ENCODE measurements around the gene PRSS35.
"Not testable (repeated sequence)": the region's sequence is repeated elsewhere in the genome, so short reads cannot be mapped to it uniquely, and the experiment has no call there.

The PRSS35 gene

DNA sequence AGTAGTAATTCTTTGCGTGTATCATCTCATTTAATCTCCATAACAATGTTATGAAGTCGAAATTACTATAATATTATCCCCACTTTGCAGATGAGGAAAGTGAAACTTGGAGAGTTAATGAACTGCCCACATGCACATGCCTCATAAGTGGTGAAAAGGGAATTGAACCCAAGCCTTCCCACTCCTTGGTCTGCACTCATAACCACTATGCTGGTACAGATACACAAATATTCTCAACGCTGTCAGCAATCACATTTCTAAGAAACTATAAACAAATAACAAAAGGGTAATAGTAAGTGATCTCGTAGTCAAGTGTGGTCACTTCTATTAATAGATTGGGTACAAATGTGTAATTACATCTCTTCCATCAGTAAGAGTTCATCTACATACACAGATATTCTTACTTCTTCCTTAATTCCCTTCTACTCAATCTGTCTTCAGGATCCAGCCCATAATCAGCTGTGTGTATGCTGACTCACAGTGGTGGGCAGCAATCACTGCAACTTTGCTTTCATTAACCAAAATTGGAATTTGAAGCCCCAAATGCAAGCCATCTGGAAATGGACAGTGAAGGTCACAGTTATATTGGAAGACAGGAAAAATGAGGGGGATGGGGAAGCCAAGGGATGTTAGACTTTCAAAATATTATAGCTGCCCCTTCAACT, 6.6 kb downstream of the PRSS35 start:
- no peak for DNase-seq

DNA sequence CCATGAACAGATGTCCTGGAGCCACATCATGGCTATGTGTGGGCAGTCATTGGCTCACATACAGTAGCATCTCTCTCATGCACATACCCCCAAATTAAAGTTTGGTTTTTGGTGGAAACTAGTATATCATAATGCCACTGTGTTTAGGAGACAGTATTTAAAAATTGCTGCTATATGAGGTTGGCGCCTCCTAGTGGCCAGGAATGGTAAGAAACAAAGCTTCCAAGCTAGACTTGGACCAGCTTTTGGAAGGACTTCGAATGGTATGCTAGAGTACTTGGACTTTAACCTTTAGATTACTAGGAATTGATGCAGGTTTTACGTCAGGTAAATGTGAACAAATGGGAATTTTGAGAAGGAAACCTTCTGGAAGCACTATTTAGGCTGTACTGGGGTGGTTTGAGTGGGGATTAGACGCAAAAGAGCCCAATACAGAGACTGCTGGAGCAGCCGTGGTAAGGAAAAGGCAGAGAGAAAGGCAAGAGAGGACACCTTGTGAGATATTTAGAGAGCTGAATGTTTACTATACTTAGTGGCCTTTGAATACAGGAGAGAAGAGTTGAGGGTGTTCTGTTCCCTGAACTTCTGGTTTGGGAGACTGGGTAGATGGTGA, 23.8 kb downstream of the PRSS35 start:
- peak; percentile 8 for DNase-seq

DNA sequence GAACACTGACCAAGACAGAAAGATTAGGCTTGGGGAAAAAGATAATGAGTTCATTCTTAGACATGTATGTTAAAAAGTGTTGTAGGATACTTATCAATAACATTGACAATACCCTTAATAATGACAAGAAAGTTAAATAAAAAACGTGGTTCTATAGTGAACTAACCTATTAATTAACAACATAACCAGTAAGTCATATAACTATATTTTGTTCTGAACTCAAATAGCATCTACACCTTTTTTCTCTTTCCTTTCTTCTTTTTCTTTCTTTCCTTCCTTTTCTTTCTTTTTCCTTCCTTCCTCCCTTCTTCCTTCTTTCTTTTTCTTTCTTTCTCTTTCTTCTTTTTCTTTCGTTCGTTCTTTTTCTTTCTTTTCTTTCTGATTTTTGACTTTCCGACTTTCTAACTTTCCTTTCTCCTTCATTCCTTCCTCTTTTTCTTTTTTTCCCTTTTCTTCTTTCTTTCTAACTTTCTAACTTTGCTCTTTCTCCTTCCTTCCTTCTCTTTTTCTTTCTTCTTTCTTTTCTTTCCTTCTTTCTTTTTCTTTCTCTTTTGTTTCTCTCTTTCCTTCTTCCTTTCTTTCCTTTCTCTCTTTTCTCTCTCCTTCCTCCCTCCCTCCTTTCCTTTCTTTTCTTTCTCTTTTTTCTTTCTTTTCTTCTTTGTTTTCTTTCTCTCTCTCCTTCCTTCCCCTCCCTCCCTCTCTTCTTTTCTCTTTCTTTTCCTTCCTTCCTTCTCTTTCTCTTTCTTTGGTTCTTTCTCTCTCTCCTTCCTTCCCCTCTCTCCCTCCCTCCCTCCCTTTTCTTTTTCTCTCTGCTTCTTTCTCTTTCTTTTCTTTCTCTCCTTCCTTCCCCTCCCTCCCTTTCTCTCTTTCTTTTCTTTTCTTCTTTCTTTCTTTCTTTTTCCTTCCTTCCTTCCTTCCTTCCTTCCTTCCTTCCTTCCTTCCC, 24.6 kb downstream of the PRSS35 start:
- DNase-seq, result no peak

DNA sequence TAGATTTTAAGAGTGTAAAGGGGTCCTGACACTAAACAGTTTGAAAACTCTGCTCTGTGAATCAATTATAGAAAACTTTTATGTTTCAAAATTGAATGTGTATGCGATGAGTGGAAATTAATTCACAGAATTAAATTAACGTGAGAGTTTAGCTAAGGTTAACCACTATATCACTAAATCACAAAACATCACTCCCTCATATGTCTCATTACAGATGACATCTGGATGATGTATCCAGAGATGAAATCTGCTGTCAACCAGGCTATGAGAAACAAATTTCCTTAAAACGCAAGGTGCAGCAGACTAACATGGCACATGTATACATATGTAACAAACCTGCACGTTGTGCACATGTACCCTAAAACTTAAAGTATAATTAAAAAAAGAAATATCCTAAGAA, 27.3 kb downstream of the PRSS35 start:
- DNase-seq, result no peak

- DNase-seq, result no peak
Measured at GRCh38 chr6:83546636-83547035, 34.3 kb downstream of the PRSS35 start.

DNA sequence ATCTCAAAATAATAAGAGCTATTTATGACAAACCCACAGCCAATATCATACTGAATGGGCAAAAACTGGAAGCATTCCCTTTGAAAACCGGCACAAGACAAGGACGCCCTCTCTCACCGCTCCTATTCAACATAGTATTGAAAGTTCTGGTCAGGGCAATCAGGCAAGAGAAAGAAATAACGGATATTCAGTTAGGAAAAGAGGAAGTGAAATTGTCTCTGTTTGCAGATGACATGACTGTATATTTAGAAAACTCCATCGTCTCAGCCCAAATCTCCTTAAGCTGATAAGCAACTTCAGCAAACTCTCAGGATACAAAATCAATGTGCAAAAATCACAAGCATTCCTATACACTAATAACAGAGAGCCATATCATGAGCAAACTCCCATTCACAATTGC, 38.1 kb downstream of the PRSS35 start:
- not testable (repeated sequence) for DNase-seq

DNA sequence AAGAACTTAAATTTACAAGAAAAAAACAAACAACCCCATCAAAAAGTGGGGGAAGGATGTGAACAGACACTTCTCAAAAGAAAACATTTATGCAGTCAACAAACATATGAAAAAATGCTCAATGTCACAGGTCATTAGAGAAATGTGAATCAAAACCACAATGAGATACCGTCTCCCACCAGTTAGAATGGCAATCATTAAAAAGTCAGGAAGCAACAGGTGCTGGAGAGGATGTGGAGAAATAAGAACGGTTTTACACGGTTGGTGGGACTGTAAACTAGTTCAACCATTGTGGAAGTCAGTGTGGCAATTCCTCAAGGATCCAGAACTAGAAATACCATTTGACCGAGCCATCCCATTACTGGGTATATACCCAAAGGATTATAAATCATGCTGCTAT, 39.4 kb downstream of the PRSS35 start:
- not testable (repeated sequence) for DNase-seq

DNA sequence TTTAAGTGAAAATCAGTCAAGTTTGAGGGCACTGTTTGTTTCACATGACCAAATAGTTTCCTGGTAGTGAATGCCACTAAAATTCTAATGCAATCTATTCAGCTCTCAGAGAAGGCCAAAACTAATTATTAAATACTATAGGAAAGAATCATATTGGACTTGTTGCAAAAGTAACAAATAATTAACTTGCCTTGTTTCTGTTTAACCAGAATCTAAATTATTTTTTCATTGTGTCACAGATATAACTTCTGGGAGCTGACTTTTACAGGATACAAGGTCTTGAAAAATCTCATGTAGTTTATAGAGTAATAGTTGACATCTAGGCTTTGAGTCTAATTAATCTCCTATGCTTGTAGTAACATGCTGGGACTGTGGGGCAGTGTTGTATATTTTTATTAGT, 44.5 kb downstream of the PRSS35 start:
- DNase-seq, result no peak

- no peak for DNase-seq
Measured at GRCh38 chr6:83558975-83559374, 46.6 kb downstream of the PRSS35 start.

DNA sequence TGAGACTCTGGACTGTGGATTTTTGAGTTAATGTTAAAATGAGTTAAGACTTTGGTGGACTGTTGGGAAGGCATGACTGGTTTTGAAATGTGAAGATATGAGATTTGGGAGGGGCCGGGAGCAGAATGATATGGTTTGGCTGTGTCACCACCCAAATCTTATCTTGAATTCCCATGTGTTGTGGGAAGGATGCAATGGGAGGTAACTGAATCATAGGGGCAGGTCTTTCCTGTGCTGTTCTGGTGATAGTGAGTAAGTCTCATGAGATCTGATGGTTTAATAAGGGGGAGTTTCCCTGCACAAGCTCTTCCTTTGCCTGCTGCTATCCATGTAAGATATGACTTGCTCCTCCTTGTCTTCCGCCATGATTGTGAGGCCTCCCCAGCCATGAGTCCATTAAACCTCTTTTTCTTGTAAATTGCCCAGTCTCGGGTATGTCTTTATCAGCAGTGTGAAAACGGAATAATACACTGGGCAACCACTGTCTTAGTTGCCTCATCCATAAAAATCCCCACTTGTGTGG, 59.4 kb downstream of the PRSS35 start:
- not testable (repeated sequence) for DNase-seq

DNA sequence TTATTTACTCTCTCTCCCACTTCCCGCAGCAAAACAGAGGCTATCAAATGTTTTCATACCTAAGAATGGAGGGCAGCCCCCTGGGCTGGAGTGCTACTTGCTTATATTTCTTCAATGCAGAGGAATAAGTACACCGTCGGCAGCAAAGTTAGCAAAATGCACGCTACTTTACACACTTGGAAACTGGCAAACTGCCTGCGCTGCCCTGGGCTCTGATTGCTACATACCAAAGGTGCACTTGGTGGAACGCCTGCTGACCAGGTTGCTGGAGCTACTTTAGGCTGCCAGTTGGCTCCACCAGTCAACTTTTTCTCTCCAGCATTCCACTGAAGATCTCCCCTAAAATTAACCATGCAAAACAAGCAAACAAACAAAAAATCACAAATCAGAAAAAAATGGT, 62.4 kb downstream of the PRSS35 start:
- DNase-seq, result no peak
